GM18951 (cell line): ENCODE measurements around the gene DUS4L.

ENCODE experiments used
- POLR2A ChIP-seq: IDR thresholded peaks from 4 replicates; pipeline ENCODE4 v1.6.1; 2011; ENCODE audit warnings: mild to moderate bottlenecking; ENCODE audit not compliant: insufficient read length, insufficient read depth; ENCODE audit errors: extremely low read depth
- in situ Hi-C: fragments of 300-500 bp; cut with MboI; formaldehyde crosslinking; loops from one replicate; pipeline ENCODE4 v1.12.0; 2022; ENCODE audit warnings: low sequenced_read_pairs, mixed read lengths, inconsistent platforms; ENCODE audit not compliant: unreplicated experiment

DUS4L gene

DNA sequence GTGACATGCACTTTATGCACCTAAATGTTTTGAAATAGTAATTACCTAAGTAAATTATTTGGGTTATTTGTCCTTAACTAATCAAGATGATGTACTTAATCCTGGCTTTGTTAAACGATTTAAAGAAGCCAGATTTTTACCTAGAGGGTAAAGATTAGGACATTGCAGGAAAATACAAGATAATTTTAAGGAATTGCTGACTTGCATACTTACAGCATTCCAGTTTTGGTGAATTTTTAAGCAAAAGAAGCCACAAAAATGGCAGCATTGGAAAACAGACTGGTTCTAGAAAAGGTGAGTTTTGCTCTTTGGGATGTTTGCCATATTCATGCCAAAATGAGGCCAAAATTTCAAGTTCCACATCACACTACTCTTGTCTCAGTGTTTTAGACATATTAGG is 49.7 kb downstream of the DUS4L start:
- in situ Hi-C loops, result no loop called here
- TF ChIP-seq POLR2A, result no peak

DNA sequence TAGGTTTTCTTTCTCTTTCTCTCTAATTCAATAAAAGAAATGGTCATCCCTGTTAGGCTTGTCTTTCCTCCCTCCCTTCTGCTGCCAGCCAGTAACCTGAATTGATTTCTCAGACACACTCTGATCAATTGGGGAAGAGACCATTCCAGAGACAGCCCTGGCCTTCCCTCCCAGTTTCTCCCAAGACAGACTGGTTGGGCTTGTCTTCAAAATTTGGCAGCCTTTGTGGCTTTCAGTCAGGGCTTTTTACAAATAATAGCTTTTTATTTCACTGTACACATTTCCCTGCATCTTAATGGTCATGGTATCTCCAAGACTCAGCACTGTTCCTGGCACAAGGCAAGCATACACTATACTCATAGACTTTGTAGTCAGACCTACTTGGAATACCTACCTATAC is 50.2 kb downstream of the DUS4L start:
- in situ Hi-C loops, result no loop called here
- no peak for TF ChIP-seq POLR2A

DNA sequence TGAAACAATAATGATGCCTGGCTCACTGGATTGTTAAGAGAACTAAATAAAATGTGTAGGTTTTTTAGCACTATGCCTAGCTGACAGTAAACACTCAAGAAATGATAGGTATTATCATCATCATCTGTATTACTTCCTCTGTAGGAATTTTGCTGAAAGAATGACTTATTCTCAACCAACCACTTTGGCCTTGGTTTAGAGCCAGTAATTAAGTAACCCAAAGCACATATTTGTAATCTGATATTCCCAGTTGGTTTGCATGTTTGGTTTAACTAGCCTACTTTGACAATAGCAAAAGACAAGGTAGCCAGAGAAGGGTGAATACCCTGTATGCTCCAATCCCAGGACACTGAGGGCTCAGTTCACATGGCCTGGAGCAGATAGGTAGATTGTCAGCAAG is 50.7 kb downstream of the DUS4L start:
- in situ Hi-C loops, result no loop called here
- no peak for TF ChIP-seq POLR2A

DNA sequence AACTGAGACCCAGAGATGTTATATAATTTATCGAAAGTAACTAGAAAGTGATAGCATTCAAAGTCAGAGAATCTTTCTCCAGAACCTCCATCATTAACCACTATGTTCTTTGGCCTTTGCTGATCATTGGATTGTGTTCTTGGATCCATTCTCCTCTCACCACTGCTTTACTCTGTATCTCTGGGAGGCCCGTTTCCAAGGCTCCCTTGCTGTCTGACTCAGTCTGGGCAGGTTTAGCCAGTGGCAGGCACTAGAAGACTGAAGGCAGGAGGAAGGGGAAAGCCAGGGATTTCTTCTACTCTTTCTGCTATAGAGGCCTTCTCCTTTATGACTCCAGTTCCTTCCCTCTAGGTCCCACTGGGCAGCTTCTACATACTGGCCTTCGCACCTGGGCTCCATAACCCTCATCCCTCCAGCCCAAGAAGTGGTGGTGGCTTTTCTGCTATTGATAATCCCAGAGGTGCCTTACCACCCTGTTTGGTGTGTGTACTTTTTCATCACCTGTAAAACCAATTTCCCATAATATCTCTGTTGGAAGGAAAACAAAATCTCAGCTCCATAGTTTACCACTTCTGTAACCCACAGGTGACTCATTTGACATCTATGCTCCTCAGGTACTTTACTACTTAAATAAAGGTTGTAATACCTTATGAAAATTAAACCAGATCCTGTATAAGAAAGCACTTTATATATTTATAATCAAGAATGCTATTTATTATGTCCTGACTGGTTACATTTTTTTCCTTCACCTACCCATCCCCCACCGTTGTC is 52.3 kb downstream of the DUS4L start:
- TF ChIP-seq POLR2A, result no peak
- in situ Hi-C loops, result no loop called here

DNA sequence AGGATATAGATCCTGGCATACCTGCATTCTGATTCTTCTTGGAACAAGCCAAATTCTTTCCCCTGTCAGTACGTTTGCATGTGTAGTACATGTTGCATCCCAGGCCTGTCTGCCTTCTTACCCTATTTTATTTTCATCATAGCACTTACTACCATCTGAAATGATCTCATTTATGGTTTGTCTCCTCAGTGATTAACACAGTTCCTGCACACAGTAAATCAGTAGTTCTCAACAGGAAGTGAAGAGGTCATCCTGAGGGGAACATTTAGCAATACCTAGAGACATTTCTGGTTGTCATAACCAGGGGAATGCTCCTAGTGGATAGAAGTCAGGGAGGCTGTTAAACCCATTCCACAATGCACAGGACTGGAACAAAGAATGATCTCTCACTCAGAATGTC is 58.7 kb downstream of the DUS4L start:
- TF ChIP-seq POLR2A, result no peak
- in situ Hi-C loops, result no loop called here

DNA sequence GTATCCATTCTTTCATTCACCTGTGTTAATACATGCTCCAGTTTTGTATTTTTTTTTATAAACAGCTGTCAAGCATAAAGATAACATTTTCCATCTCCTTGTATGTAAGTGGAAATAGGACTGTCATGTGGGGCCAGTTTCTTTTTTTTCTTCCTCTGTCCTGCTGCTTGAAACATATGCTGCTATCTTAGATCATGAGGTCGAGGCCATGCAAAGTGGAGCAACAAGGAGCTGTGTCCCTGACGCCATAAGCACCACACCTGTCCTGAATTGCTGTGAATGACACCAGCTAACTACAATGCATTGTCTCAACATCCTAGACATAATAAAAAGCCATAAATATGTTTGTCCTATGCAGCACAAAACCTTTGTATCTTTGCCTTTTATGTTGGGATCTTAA is 59.1 kb downstream of the DUS4L start:
- TF ChIP-seq POLR2A, result no peak

DNA sequence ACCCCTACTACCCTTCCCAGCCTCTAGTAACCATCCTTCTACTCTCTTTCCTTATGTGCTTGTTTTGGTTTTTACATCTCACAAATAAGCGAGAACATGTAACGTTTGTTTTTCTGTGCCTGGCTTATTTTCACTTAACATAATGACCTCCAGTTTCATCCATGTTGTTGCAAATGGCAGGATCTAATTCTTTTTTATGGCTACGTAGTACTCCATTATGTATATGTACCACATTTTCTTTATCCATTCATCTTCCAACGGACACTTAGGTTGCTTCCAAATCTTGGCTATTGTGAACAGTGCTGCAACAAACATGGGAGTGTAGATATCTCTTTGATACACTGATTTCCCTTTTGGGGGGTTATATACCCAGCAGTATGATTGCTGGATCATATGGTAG is 63.2 kb downstream of the DUS4L start:
- in situ Hi-C loops, result no loop called here
- no peak for TF ChIP-seq POLR2A

More for the DNA sequence above, 59.1 kb downstream of the DUS4L start:
- in situ Hi-C loops, result no loop called here
